IMR-90 (cell line): ENCODE data around the gene WNT11. TPM values are rescaled to one million over a fixed set of nuclear protein-coding genes. Genes with fewer than 3 reads are reported as not detected.

Experiments
- ATAC-seq: fragments of 200-7000 bp; cut with Tn5 transposase; 2 replicates; pipeline ENCODE4 v1.9.1; 2020; ENCODE audit warnings: low read depth, mild to moderate bottlenecking, moderate library complexity
- BruUV-seq: library from RNA; stranded (reverse); fragments of 400-500 nt; replicated peaks from 2 replicates; lab custom pipeline; 2021; lab: Mats Ljungman, UMichigan
- CTCF ChIA-PET: fragments of 300-600 bp; formaldehyde crosslinking; extraction: SDS; loops from one replicate; lab custom pipeline; 2021; ENCODE audit warnings: antibody characterized with exemption; lab: Yijun Ruan, JAX
- POLR2A ChIA-PET: fragments of 300-600 bp; sonication (Branson Sonifier 250); formaldehyde crosslinking; loops from one replicate; lab custom pipeline; 2022; ENCODE audit warnings: antibody characterized with exemption; ENCODE audit not compliant: unreplicated experiment; lab: Charles Lee
- DNase-seq: peaks from one replicate; pipeline ENCODE4 v3.0.0; 2013
- H2AFZ ChIP-seq: replicated peaks from 2 replicates; pipeline ENCODE3; 2013; ENCODE audit warnings: low read length, mild to moderate bottlenecking; ENCODE audit not compliant: poor library complexity
- H2AK5ac ChIP-seq: 2 replicates; pipeline ENCODE4 v1.6.1; 2013; ENCODE audit warnings: low read depth, low read length, inconsistent platforms
- H2AK9ac ChIP-seq: replicated peaks from 2 replicates; pipeline ENCODE3; 2013; ENCODE audit warnings: mild to moderate bottlenecking, low read depth, low read length, moderate library complexity; ENCODE audit not compliant: poor library complexity
- H2BK120ac ChIP-seq: 2 replicates; pipeline ENCODE4 v1.6.1; 2013; ENCODE audit warnings: low read depth, low read length, inconsistent platforms
- H2BK15ac ChIP-seq: 3 replicates; pipeline ENCODE4 v1.6.1; 2013; ENCODE audit warnings: low read depth, low read length, inconsistent platforms
- H2BK20ac ChIP-seq: 2 replicates; pipeline ENCODE4 v1.6.1; 2013; ENCODE audit warnings: low read depth, mild to moderate bottlenecking, inconsistent platforms, low read length, moderate library complexity
- H2BK5ac ChIP-seq: 2 replicates; pipeline ENCODE4 v1.6.1; 2013; ENCODE audit warnings: mild to moderate bottlenecking, low read depth, low read length, inconsistent platforms; ENCODE audit not compliant: poor library complexity, severe bottlenecking
- H3K14ac ChIP-seq: replicated peaks from 2 replicates; pipeline ENCODE4 v1.6.1; 2013; ENCODE audit warnings: low read depth, low read length, inconsistent platforms
- H3K18ac ChIP-seq: 2 replicates; pipeline ENCODE4 v1.6.1; 2013; ENCODE audit warnings: low read depth, low read length, control low read depth
- H3K23ac ChIP-seq: 2 replicates; pipeline ENCODE4 v1.6.1; 2013; ENCODE audit warnings: low read depth, low read length, inconsistent platforms
- H3K27ac ChIP-seq: 2 replicates; pipeline ENCODE4 v1.5.1; 2013; ENCODE audit warnings: mild to moderate bottlenecking, control low read depth, low read length; ENCODE audit not compliant: insufficient read depth
- H3K27me3 ChIP-seq: 2 replicates; pipeline ENCODE4 v1.6.1; 2013; ENCODE audit warnings: low read length; ENCODE audit not compliant: control insufficient read depth, insufficient read depth
- H3K36me3 ChIP-seq: 2 replicates; pipeline ENCODE4 v1.6.1; 2013; ENCODE audit warnings: low read length, mixed read lengths; ENCODE audit not compliant: control insufficient read depth, insufficient read depth
- H3K4ac ChIP-seq: 2 replicates; pipeline ENCODE4 v1.6.1; 2013; ENCODE audit warnings: low read depth, low read length, inconsistent platforms
- H3K4me1 ChIP-seq: 2 replicates; pipeline ENCODE4 v1.6.1; 2013; ENCODE audit warnings: low read length, mixed read lengths; ENCODE audit not compliant: control insufficient read depth, insufficient read depth
- H3K4me2 ChIP-seq: 2 replicates; pipeline ENCODE4 v1.6.1; 2013; ENCODE audit warnings: low read depth, mild to moderate bottlenecking, control low read depth, low read length, moderate library complexity
- H3K4me3 ChIP-seq: 2 replicates; pipeline ENCODE4 v1.5.1; 2013; ENCODE audit warnings: low read depth, mild to moderate bottlenecking, control low read depth, low read length, moderate library complexity; ENCODE audit not compliant: insufficient read depth
- H3K56ac ChIP-seq: 2 replicates; pipeline ENCODE4 v1.6.1; 2013; ENCODE audit warnings: low read length, inconsistent platforms; ENCODE audit not compliant: insufficient read depth; ENCODE audit errors: extremely low read depth
- H3K79me1 ChIP-seq, 2 experiments: 2 replicates each; pipeline ENCODE4 v1.6.1; 2013; ENCODE audit warnings: low read length in 2 of 2, inconsistent platforms in 1 of 2, low read depth in 1 of 2
- H3K9ac ChIP-seq: 2 replicates; pipeline ENCODE4 v1.6.1; 2013; ENCODE audit warnings: low read depth, low read length, control low read depth
- H3K9me1 ChIP-seq: 2 replicates; pipeline ENCODE4 v1.6.1; 2013; ENCODE audit warnings: low read length, inconsistent platforms; ENCODE audit not compliant: insufficient read depth
- H3K9me3 ChIP-seq: 2 replicates; pipeline ENCODE4 v1.6.1; 2013; ENCODE audit warnings: low read length; ENCODE audit not compliant: control insufficient read depth, insufficient read depth
- H4K20me1 ChIP-seq: 2 replicates; pipeline ENCODE4 v1.6.1; 2013; ENCODE audit warnings: low read length, inconsistent platforms; ENCODE audit not compliant: insufficient read depth
- H4K5ac ChIP-seq: 2 replicates; pipeline ENCODE4 v1.6.1; 2013; ENCODE audit warnings: mild to moderate bottlenecking, low read depth, low read length, control low read depth
- H4K8ac ChIP-seq, 2 experiments: 2 replicates each; pipeline ENCODE4 v1.6.1; 2013; ENCODE audit warnings: low read depth in 2 of 2, low read length in 2 of 2, control low read depth in 1 of 2, inconsistent platforms in 1 of 2
- H4K91ac ChIP-seq: 2 replicates; pipeline ENCODE4 v1.6.1; 2013; ENCODE audit warnings: low read depth, low read length, inconsistent platforms; ENCODE audit not compliant: insufficient read depth
- CHD1 ChIP-seq: IDR thresholded peaks from 2 replicates; pipeline ENCODE4 v1.6.1; 2012; ENCODE audit warnings: low read depth, low read length, improper control_type of control experiment
- WGBS, 2 experiments: methylation state at CpG; one replicate each; pipeline versions ENCODE4 v1.1.5 to v1.1.7; 2013; ENCODE audit warnings: missing lambda C conversion rate in 2 of 2; ENCODE audit not compliant: insufficient read length in 1 of 2; ENCODE audit errors: extremely low coverage in 2 of 2; 5-methylcytosine and 5-hydroxymethylcytosine counted together
- dilution Hi-C: fragments of 300-500 bp; cut with HindIII; formaldehyde crosslinking; loops from one replicate; pipeline ENCODE4 v1.14.3; 2018; ENCODE audit warnings: low sequenced_read_pairs; ENCODE audit not compliant: unreplicated experiment
- in situ Hi-C: fragments of 300-500 bp; cut with MboI; formaldehyde crosslinking; loops from 3 replicates; pipeline ENCODE4 v1.14.3; 2019; ENCODE audit warnings: low sequenced_read_pairs, inconsistent platforms, mixed read lengths
- intact Hi-C: fragments of 100-400 bp; cut with micrococcal nuclease; formaldehyde crosslinking; loops from 2 replicates; pipeline ENCODE4 v1.10.0; 2022
- polyA plus RNA-seq, 3 experiments: library from polyadenylated mRNA; depleted of rRNA; stranded (reverse); fragments of >200 nt; gene quantifications; 2 replicates each; pipeline ENCODE4 v1.2.3, GENCODE V29; 2012; ENCODE audit warnings: low replicate concordance in 1 of 3
- total RNA-seq: library from RNA; depleted of rRNA; stranded (reverse); fragments of >200 nt; gene quantifications from 2 replicates; pipeline ENCODE4 v1.2.3, GENCODE V29; 2012

Gene WNT11
- total and polyA plus RNA-seq, 2 of the 4 experiments (the other 2 are of a cell fraction), result 0.10 TPM; not detected in 1

DNA sequence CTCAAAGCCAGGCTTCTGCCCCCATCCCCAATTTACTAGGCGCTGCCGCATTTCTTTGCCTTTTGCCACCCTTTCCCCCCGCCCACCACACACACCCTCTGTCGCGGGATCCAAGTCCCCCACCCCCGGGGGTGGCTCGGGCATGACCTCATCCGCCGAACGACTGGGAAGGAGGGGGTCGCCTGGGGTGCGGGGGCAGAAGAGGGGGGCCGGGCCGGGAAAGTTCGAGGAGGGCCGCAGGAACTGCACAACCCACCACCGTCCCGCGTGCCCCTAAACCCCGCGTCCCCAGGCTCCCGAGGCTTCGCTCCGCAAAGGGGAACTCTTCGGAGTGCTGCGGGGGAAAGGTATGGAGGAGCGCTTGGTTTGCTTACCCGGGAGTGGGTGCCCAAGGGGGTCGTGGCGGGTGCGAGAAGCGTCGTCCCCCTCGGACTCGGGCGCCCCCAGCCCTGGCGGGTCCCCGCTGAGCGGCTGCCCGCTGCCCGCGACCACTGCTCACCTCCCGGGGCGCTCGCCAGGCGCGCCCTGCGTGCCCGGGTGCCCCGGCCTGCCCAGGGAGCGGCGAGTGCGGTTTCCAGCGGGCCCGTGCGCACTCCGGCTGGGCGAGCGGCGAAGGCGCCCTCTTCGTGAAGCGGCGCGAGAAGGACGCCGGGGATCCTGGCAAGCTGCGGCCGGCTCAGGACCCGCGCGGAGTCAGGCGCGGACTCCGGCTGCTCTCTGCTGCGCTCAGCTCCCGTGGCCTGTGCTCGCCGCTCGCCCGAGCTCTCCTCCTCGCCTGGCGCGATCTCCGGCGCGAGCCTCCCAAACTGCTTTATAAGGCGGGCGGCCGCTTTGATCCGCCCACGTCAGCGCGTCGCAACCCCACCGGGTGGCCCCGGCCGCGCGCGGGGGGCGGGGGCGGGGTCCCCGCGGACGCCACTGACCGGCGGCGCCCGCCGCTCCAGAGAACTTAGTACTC, 4.0 kb upstream of the WNT11 start:
- Histone ChIP-seq H2AK9ac (no peak overlapping the region), H3K27me3 (peaks cover 73% of the 10 kb centered on the region), H3K23ac (no peak overlapping the region), H3K4me1 (peaks cover 3% of the 10 kb centered on the region), H3K4me3 (peak overlapping the region; percentile 34), H4K91ac (no peak overlapping the region), H2BK20ac (no peak overlapping the region), H3K9ac (no peak overlapping the region), H3K4ac (no peak overlapping the region), H2BK5ac (no peak overlapping the region), H3K27ac (no peak overlapping the region), H2AK5ac (no peak overlapping the region), H2BK120ac (no peak overlapping the region), H4K5ac (no peak overlapping the region), H2BK15ac (no peak overlapping the region), H3K9me3 (no peaks in the 10 kb centered on the region), H4K8ac (no peak overlapping the region), H3K56ac (no peak overlapping the region), H3K79me1 (no peaks in the 10 kb centered on the region), H3K14ac (no peak overlapping the region), H3K36me3 (no peaks in the 10 kb centered on the region), H3K4me2 (peak overlapping the region; percentile 88), H2AFZ (peak overlapping the region; percentile 74), H3K9me1 (no peaks in the 10 kb centered on the region), H3K18ac (no peak overlapping the region), H4K20me1 (peaks cover 15% of the 10 kb centered on the region; the same call in 1 of the 2 replicates)
- DNase-seq, result peak; percentile 74
- POLR2A ChIA-PET, result interaction anchor here (0.6 kb wide), 1 partner anchor 63 kb away, joined by 5 read pairs; no protein-coding TSS in a partner anchor
- CTCF ChIA-PET, result interaction anchor here (0.6 kb wide), 1 partner anchor 298 kb away, joined by 4 read pairs; no protein-coding TSS in a partner anchor
- dilution Hi-C loops (no loop called here), in situ Hi-C loops (loop anchor here (5.0 to 10.0 kb wide), 3 partner anchors 107 to 475 kb away; no protein-coding TSS in a partner anchor), intact Hi-C loops (loop anchor here (5.0 to 10.0 kb wide), 2 partner anchors 232 to 475 kb away; no protein-coding TSS in a partner anchor)
- peak; percentile 59 for ATAC-seq
- BruUV-seq, result no TSS peak
- 1% methylated on average over 44 of the region's 111 CpGs; no CpG with 5 or more reads in 1 of the 2 experiments for WGBS, 2 experiments
- TF ChIP-seq CHD1, result no peak
